K562 (cell line): ENCODE measurements around the gene SIRT2. TPM values are rescaled to one million over a fixed set of nuclear protein-coding genes. Genes with fewer than 3 reads are reported as not detected.

Experiments used
- ATAC-seq: fragments of 200-7000 bp; cut with Tn5 transposase; 3 replicates; pipeline ENCODE4 v1.9.1; 2020; ENCODE audit warnings: moderate library complexity
- BruUV-seq: library from RNA; stranded (reverse); fragments of 400-500 nt; replicated peaks from 2 replicates; lab custom pipeline; 2021; lab: Mats Ljungman, UMichigan
- CTCF ChIA-PET: fragments of 300-600 bp; formaldehyde crosslinking; extraction: SDS; loops from one replicate; lab custom pipeline; 2021; ENCODE audit warnings: low intra/inter-chr PET ratio; lab: Yijun Ruan, JAX
- POLR2A ChIA-PET: fragments of 300-600, 350-650 bp; sonication (Branson Sonifier 250); formaldehyde crosslinking; extraction: SDS; loops from one replicate; lab custom pipeline; 2021; ENCODE audit warnings: antibody characterized with exemption, inconsistent platforms; lab: Yijun Ruan, JAX
- DNase-seq, 4 experiments: peaks; one replicate each; pipeline versions ENCODE4 v3.0.0 to v3.0.0-alpha.2; 2011 to 2018; ENCODE audit warnings: low spot score in 3 of 4, mixed read lengths in 3 of 4; ENCODE audit errors: extremely low read depth in 1 of 4
- FAIRE-seq: peaks from 2 replicates; lab custom pipeline; 2011; peaks lifted over from hg19 to GRCh38; lab: Jason Lieb, UNC
- H2AFZ ChIP-seq: 2 replicates; pipeline ENCODE4 v1.6.0; 2011; ENCODE audit warnings: low read depth, low read length, control low read depth, inconsistent platforms
- H3K27ac ChIP-seq: fragments of 200-600 bp; 3 replicates; pipeline ENCODE4 v1.8.0; 2011; ENCODE audit warnings: low read depth, mild to moderate bottlenecking, control low read depth, inconsistent platforms, low read length, moderate library complexity, mixed read lengths; ENCODE audit errors: extremely low read depth
- H3K27me3 ChIP-seq, 2 experiments: fragments of 300-600 bp in 1 of 2; 2 replicates in 1 of 2; 3 replicates in 1 of 2; pipeline versions ENCODE4 v1.6.0 to v1.8.0; 2011; ENCODE audit warnings: inconsistent platforms in 2 of 2, low read length in 2 of 2, mild to moderate bottlenecking in 1 of 2, mixed read lengths in 1 of 2, moderate library complexity in 1 of 2; ENCODE audit not compliant: control insufficient read depth in 2 of 2, insufficient read depth in 2 of 2
- H3K36me3 ChIP-seq: fragments of 300-600 bp; 3 replicates; pipeline ENCODE4 v1.8.0; 2011; ENCODE audit warnings: mild to moderate bottlenecking, low read length, inconsistent platforms; ENCODE audit not compliant: control insufficient read depth, insufficient read depth
- H3K4me1 ChIP-seq, 2 experiments: fragments of 200-600 bp in 1 of 2; replicated peaks in 1 of 2; 2 replicates in 1 of 2; 3 replicates in 1 of 2; pipeline versions ENCODE4 v1.5.1 to v1.8.0; 2011; ENCODE audit warnings: inconsistent platforms in 2 of 2, low read length in 2 of 2, mild to moderate bottlenecking in 1 of 2, mixed read lengths in 1 of 2, moderate library complexity in 1 of 2; ENCODE audit not compliant: control insufficient read depth in 2 of 2, insufficient read depth in 2 of 2
- H3K4me2 ChIP-seq: 2 replicates; pipeline ENCODE4 v1.6.1; 2011; ENCODE audit warnings: low read length, control low read depth, inconsistent platforms, mixed read lengths; ENCODE audit not compliant: insufficient read depth
- H3K4me3 ChIP-seq: fragments of 200-600 bp; sonication (generic), shearing (Covaris generic); 2 replicates; pipeline ENCODE4 v1.5.1; 2016; ENCODE audit warnings: control low read depth, inconsistent platforms
- H3K79me2 ChIP-seq: fragments of 200-600 bp; 3 replicates; pipeline ENCODE4 v1.8.0; 2011; ENCODE audit warnings: low read length, inconsistent platforms; ENCODE audit not compliant: control insufficient read depth, insufficient read depth
- H3K9ac ChIP-seq, 2 experiments: 2 replicates each; pipeline versions ENCODE4 v1.6.0 to v1.6.1; 2011; ENCODE audit warnings: low read depth in 2 of 2, low read length in 2 of 2, control low read depth in 1 of 2, inconsistent platforms in 1 of 2, mild to moderate bottlenecking in 1 of 2, mixed read lengths in 1 of 2; ENCODE audit not compliant: insufficient read depth in 1 of 2
- H3K9me1 ChIP-seq: one replicate; pipeline ENCODE4 v1.6.0; 2011; ENCODE audit warnings: inconsistent platforms, mild to moderate bottlenecking, low read length, moderate library complexity; ENCODE audit not compliant: control insufficient read depth, insufficient read depth
- H3K9me3 ChIP-seq: replicated peaks from 2 replicates; pipeline ENCODE4 v1.5.1; 2011; ENCODE audit warnings: low read depth, low read length, inconsistent platforms; ENCODE audit not compliant: control insufficient read depth, insufficient read depth
- H4K20me1 ChIP-seq: replicated peaks from 2 replicates; pipeline ENCODE4 v1.6.1; 2011; ENCODE audit warnings: low read length, inconsistent platforms, mixed read lengths; ENCODE audit not compliant: control insufficient read depth, insufficient read depth
- POLR2AphosphoS5 ChIP-seq: IDR thresholded peaks from 2 replicates; pipeline ENCODE4 v1.6.1; 2011; ENCODE audit warnings: mild to moderate bottlenecking, low read depth, low read length, moderate library complexity; ENCODE audit not compliant: control insufficient read depth, insufficient read depth
- RBFOX2 ChIP-seq: fragments of 200-400 bp; formaldehyde crosslinking; IDR thresholded peaks from 2 replicates; pipeline ENCODE4 v1.6.1; 2017; ENCODE audit warnings: low read depth, mild to moderate bottlenecking, low read length, moderate library complexity
- RBM17 ChIP-seq: fragments of 200-400 bp; formaldehyde crosslinking; IDR thresholded peaks from 2 replicates; pipeline ENCODE4 v1.6.1; 2017; ENCODE audit warnings: low read depth, mild to moderate bottlenecking, low read length, borderline replicate concordance
- WGBS: fragments of 100-300 bp; shearing (Covaris generic); methylation state at CpG from one replicate; pipeline ENCODE4 v1.1.6; 2016; ENCODE audit warnings: low coverage, mixed read lengths; ENCODE audit not compliant: insufficient coverage; ENCODE audit errors: missing lambda C conversion rate; 5-methylcytosine and 5-hydroxymethylcytosine counted together
- in situ Hi-C: fragments of 300-500 bp; cut with MboI; formaldehyde crosslinking; loops from 4 replicates; pipeline ENCODE4 v1.15.0; 2018; ENCODE audit warnings: inconsistent platforms, mixed read lengths
- intact Hi-C: fragments of 100-400 bp; cut with micrococcal nuclease; formaldehyde crosslinking; loops from 2 replicates; pipeline ENCODE4 v1.14.2; 2022
- polyA plus RNA-seq, 8 experiments: library from polyadenylated mRNA; depleted of rRNA in 4 of 8; stranded (reverse) in 5 of 8; unstranded in 3 of 8; fragments of >200 nt; fragmentation: Nextera tagmentation in 2 of 8; fragmentation: Illumina TruSeq in 1 of 8; extraction: Ambion mirVana in 2 of 8; extraction: Trizol in 1 of 8; gene quantifications; 2 replicates each; pipeline versions ENCODE4 v1.2.1 to v1.2.3, GENCODE V29; 2011 to 2014; ENCODE audit warnings: inconsistent platforms in 1 of 8, missing spikeins in 1 of 8
- total RNA-seq, 7 experiments: library from RNA; depleted of rRNA in 6 of 7; stranded (reverse); fragments of >200 nt in 6 of 7; fragmentation: Illumina TruSeq in 2 of 7; extraction: Trizol in 2 of 7; gene quantifications; 2 replicates each; pipeline versions ENCODE4 v1.2.1 to v1.2.3, GENCODE V29; 2011 to 2021; ENCODE audit warnings: low replicate concordance in 1 of 7

Gene SIRT2
- total and polyA plus RNA-seq, 9 of the 15 experiments (the other 6 are each of a cell fraction or from before 2014, with no cell fraction given): 2.3 to 35.2 (median 22.9) TPM

DNA sequence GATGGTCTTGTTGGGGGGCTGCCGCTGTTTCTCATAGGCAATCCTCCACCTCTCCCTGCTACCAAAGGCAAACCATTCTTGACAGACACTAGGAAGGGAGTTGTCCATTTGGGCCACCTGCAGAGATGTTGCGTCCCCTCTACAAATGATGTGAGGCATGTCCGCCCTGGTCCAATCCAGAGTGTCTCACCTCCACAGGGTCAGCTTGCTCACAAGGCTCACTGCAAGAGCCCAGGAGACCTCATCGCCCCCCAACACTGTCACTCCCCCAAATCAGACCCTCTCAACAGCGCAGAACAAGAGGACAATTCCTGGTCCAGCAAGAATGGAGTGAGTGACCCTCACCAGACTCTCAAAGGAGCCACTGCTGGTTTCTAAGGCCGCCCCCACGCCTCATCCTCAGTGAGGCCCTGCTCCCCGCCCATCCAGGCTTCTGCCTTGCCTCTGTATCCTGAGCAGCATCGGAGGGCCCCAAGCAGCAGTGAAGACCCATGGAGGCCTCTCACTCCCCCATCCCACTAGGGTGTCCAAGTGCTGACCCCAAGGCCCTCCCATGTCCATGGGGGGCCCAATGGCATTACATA is 56.2 kb downstream of the SIRT2 start:
- WGBS: 93% methylated on average over 9 of the region's 9 CpGs
- peaks cover 99% of the 10 kb centered on the region for H3K36me3 ChIP-seq
- in situ Hi-C loops (no loop called here), intact Hi-C loops (no loop called here)
- H3K79me2 ChIP-seq: peaks cover 73% of the 10 kb centered on the region
- H2AFZ ChIP-seq: no peak overlapping the region
- DNase-seq (peak in 2 of 4 experiments; percentile 2 to 18), ATAC-seq (no peak), FAIRE-seq (no peak)
- ChIA-PET CTCF (no interaction called here), POLR2A (interaction anchor here (1.4 to 1.6 kb wide), 2 partner anchors 7 to 9 kb away, joined by 4 to 6 read pairs; no protein-coding TSS in a partner anchor)
- H3K9me3 ChIP-seq: no peaks in the 10 kb centered on the region
- H3K9me1 ChIP-seq: no peaks in the 10 kb centered on the region
- TF ChIP-seq RBFOX2: peak; percentile 38; the same call in 1 of the 2 replicates
- peak; percentile 0; the same call in 1 of the 2 replicates for TF ChIP-seq POLR2AphosphoS5
- no peak for TF ChIP-seq RBM17
- no peaks in the 10 kb centered on the region for H3K27me3 ChIP-seq
- no peak overlapping the region for H3K4me2 ChIP-seq
- peaks cover 24% of the 10 kb centered on the region for H4K20me1 ChIP-seq
- H3K27ac ChIP-seq: no peak overlapping the region; the same call in 2 of the 3 replicates
- peaks cover 7 to 17% of the 10 kb centered on the region in 2 experiments; a peak in 4 of 5 replicates for H3K4me1 ChIP-seq
- BruUV-seq: no TSS peak
- H3K9ac ChIP-seq: peak overlapping the region in 1 of 2 experiments; percentile 76; a peak in 2 of 4 replicates
- no peak overlapping the region for H3K4me3 ChIP-seq
